NCI-H2107 treated with DMSO at 0.1 percent for 48 hours (cell line): ENCODE data around the gene PPCS.
"Not testable (repeated sequence)": the region's sequence is repeated elsewhere in the genome, so short reads cannot be mapped to it uniquely, and the experiment has no call there.

Source experiments
- DNase-seq: peaks from one replicate; lab custom pipeline; 2025; ENCODE audit not compliant: unreplicated experiment; lab: John Stamatoyannopoulos, UW

PPCS gene

GRCh38 chr1:42450061-42450460, 6.3 kb upstream of the PPCS start:
- DNase-seq: no peak

DNA sequence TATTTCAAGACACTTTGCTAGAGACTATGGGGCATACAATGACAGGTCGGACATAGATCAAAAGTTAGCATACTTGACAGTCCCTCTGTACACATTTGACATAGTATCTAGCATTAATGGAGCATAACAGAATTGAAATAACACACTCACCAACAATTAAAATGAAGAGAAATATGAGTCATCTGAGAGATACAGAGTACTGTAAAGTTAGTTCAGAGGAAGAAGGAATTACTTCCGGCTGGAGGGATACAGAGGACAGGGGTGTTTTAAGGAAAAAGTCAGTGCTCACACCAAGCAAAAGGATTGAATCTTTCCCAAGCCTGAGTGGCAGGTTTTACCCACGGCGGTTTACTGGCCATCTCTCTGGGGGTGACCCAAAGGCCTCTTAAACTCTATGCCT, 3.0 kb upstream of the PPCS start:
- DNase-seq: no peak

GRCh38 chr1:42454403-42454802, 1.9 kb upstream of the PPCS start:
- DNase-seq: no peak

GRCh38 chr1:42456754-42457089, 379 bp downstream of the PPCS start:
- peak; percentile 44 for DNase-seq

GRCh38 chr1:42461196-42461595, 4.9 kb downstream of the PPCS start:
- no peak for DNase-seq

GRCh38 chr1:42462828-42463763, 6.8 kb downstream of the PPCS start, which contains the start of gene CCDC30:
Gene CCDC30 (plus strand): TSS chr1:42463286. CDS start chr1:42480552, 17,266 bp downstream.
- peak; percentile 99 for DNase-seq

DNA sequence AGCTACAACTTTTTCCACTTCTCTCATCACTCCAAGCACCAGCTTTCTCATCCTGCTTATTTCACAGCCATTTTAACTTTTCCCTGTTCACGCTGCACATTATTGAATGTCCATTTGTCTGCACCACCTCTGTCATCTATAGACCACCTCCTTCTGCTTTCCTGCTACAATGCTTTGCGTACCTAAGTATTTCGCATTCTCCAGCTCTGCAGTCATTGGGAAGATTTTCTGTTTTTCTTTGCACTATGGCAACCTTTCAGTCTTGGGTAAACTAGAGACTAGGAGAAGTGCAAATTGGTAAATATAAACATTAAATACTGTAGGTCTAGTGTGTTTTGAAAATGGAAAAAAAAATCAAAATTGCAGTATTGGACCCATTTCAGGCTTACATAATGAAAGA, 7.6 kb downstream of the PPCS start:
- no peak for DNase-seq

GRCh38 chr1:42466030-42466429, 9.7 kb downstream of the PPCS start:
- no peak for DNase-seq

DNA sequence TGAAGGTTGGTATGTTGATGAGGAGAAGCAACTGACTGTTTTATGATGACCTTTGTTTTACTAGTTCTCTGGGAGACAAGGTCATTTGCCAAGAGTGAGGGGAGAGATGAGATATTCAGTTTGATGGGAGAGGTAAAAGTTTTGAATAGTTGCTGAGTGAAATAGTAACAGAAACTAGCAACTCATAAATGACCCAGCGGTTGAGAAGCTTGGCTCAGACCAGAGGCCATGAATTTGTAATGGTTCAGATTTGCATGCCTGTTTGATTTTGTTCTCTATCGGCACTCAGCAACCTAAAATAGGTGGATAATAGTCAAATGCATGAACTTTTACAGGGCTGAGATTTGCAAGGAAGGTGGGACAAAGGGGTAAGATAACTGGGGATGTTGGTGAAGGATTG, 13.4 kb downstream of the PPCS start:
- no peak for DNase-seq

DNA sequence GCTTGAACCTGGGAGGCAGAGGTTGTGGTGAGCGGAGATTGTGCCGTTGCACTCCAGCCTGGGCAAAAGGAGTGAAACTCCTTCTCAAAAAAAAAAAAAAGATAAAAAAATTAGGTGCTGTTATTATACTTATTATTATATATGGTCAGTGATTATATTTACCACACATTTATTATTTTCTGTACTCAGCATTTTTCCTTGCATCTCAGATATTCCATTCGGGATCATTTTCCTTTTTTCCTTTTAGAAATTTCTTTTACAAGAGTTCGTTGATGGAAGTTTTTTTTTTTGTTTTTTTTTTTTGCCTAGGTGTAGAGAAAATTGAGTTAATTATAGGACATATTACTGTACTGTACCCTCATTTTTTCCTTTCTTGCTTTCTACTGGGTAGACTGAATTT, 20.3 kb downstream of the PPCS start:
- DNase-seq: no peak

DNA sequence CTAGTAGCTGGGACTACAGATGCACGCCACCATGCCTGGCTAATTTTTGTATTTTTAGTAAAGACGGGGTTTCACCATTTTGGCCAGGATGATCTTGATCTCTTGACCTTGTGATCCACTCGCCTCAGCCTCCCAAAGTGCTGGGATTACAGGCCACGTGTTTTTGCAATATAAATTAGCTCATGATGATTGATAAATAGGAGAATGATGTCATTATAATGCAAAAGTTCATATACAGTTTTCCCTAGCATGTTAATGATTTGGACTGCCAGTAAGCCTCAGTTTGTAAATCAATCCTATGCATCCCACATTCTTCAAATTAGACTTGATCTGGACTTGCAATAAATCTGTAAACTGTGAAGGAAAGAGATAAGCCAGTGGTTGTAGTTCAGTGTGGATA, 21.0 kb downstream of the PPCS start:
- not testable (repeated sequence) for DNase-seq

DNA sequence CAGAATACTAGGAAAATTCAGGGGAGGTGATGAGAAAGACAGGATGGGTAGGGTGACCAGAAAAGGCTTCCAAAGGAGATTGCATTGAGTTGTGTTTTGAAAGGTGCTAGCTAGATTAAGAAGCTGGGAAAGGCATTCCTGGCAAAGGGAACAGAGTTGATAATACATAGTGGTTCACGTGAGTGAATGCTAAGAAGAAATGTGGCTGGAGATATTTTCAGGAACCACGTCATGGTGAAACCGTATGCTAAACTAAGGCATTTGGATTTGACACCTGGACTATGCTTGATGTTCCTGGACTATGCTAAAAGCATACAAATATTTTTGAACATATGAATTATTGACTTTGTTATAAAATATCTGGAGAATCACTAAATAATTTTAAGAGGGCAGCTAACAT, 21.4 kb downstream of the PPCS start:
- DNase-seq: no peak

- no peak for DNase-seq
Observed at GRCh38 chr1:42479621-42480020, 23.3 kb downstream of the PPCS start.

- DNase-seq: no peak
Observed at GRCh38 chr1:42480921-42481320, 24.6 kb downstream of the PPCS start.

DNA sequence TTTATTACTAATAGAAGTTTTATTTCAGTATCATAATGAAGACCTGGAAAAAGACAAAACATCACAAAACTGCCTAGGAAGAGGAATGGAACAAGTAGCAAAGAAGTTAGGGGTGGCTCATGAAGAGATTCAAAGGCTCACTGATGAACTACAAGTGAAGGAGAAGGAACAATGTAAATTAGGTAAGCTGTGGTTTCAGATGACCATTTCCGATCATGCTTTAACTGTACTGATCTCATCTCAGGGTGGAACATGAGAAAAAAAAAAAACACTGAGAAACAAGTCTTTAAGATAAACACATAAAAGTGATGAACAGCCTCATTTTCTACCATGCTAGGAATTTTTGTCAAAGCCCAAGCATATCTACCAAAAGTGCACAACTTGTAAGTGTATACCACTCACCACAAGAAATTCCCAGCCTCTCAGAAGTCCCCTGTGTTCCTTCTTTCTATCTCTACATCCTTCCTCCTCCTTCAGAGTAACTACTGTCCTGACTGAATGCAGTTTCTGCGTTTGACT, 26.4 kb downstream of the PPCS start:
- no peak for DNase-seq

- DNase-seq: no peak
Observed at GRCh38 chr1:42484382-42484781, 28.0 kb downstream of the PPCS start.

DNA sequence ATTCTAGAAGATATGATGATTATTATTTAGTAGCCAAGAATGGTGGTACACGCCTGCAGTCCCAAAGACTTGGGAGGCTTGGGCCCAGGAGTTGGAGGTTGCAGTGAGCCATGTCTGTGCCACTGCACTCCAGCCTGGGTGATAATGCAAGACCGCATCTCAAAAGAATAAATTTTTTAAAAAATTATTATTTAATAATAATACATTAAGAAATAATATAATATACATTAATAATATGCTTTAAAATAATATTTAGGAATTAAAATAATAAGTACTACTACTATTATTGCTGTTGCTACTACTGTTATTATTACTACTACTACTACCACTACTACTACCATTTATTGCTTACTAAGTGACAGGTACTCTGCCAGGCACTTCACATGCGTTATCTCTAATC, 33.9 kb downstream of the PPCS start:
- DNase-seq: no peak

- DNase-seq: not testable (repeated sequence)
Observed at GRCh38 chr1:42502031-42502430, 45.7 kb downstream of the PPCS start.

DNA sequence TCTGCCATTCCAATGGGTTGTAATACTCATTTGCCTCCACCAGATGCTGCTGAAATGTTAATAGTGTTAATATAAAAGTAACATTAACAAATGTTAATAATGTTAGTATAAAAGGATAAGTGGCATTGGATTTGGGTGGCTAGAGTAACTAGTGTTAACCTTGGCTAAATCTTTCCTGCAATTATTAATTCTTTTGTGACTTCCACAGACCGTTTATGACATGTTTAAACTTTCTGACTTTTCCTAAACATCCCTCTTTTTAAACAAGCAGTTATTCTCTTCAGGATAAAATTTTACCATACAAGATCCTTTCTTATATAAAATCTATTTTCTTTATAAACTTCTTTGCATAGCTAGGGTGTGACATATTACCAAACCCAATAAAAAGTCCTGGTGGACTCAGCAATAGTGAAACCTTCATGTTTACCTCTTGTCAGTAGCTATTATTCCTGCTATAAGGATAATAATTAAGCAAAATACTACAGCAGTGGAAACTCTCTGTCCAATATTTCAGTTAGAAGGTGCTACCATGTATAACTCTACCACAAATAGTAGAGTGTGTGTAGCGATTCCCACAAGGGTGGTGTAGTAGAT, 48.3 kb downstream of the PPCS start:
- DNase-seq: no peak

- DNase-seq: no peak
Observed at GRCh38 chr1:42506576-42506975, 50.2 kb downstream of the PPCS start.
